WTC11 (cell line): ENCODE data around the gene MRPL55. TPM values are rescaled to one million over a fixed set of nuclear protein-coding genes. Genes with fewer than 3 reads are reported as not detected.

Source experiments
- ATAC-seq: fragments of 200-7000 bp; cut with Tn5 transposase; 2 replicates; pipeline ENCODE4 v1.10.0; 2021; ENCODE audit warnings: mild to moderate bottlenecking, moderate library complexity
- CTCF ChIA-PET: fragments of 300-600 bp; sonication (Branson Sonifier 250); formaldehyde crosslinking; loops from one replicate; lab custom pipeline; 2021; ENCODE audit warnings: antibody characterized with exemption; lab: Charles Lee
- POLR2A ChIA-PET: fragments of 350-600 bp; sonication (Branson Sonifier 250); formaldehyde crosslinking; loops from one replicate; lab custom pipeline; 2021; ENCODE audit warnings: antibody characterized with exemption; lab: Charles Lee
- DNase-seq: peaks from one replicate; pipeline ENCODE4 v3.0.0; 2021; ENCODE audit warnings: low spot score
- H3K27ac Mint-ChIP-seq: 2 replicates; pipeline ENCODE4 v1.8.0; 2021; ENCODE audit warnings: mixed read lengths
- H3K27me3 Mint-ChIP-seq: 2 replicates; pipeline ENCODE4 v1.8.0; 2021; ENCODE audit warnings: low read depth, mild to moderate bottlenecking, moderate library complexity, mixed read lengths
- H3K36me3 Mint-ChIP-seq: 2 replicates; pipeline ENCODE4 v1.8.0; 2021; ENCODE audit warnings: mixed read lengths
- H3K4me1 Mint-ChIP-seq: 2 replicates; pipeline ENCODE4 v1.8.0; 2022; ENCODE audit warnings: mixed read lengths
- H3K4me3 Mint-ChIP-seq: 2 replicates; pipeline ENCODE4 v1.8.0; 2021; ENCODE audit warnings: mild to moderate bottlenecking, moderate library complexity, mixed read lengths
- H3K9me3 Mint-ChIP-seq: 2 replicates; pipeline ENCODE4 v1.8.0; 2021; ENCODE audit warnings: mixed read lengths
- AFF4 ChIP-seq: sonication (generic); formaldehyde crosslinking; IDR thresholded peaks from 2 replicates; pipeline ENCODE4 v1.8.1; 2023; ENCODE audit warnings: mild to moderate bottlenecking, missing genetic modification reagents, borderline replicate concordance
- CREB1 ChIP-seq: sonication (generic); formaldehyde crosslinking; IDR thresholded peaks from 2 replicates; pipeline ENCODE4 v1.8.0; 2023; ENCODE audit warnings: mild to moderate bottlenecking, missing genetic modification reagents
- FOXP1 ChIP-seq: sonication (generic); formaldehyde crosslinking; IDR thresholded peaks from 2 replicates; pipeline ENCODE4 v1.8.0; 2022; ENCODE audit warnings: missing genetic modification reagents, mild to moderate bottlenecking, moderate library complexity, borderline replicate concordance
- GRHL2 ChIP-seq: fragments of 250-450 bp; sonication (Bioruptor Pico); IDR thresholded peaks from 2 replicates; pipeline ENCODE4 v1.8.0; 2022; ENCODE audit warnings: mild to moderate bottlenecking, moderate library complexity; ENCODE audit not compliant: insufficient replicate concordance, severe bottlenecking
- GTF2I ChIP-seq: fragments of 250-450 bp; sonication (Bioruptor Pico); conservative IDR thresholded peaks from 2 replicates; pipeline ENCODE4 v1.4.0; 2021; ENCODE audit warnings: mild to moderate bottlenecking
- JUN ChIP-seq: sonication (generic); formaldehyde crosslinking; IDR thresholded peaks from 2 replicates; pipeline ENCODE4 v1.8.0; 2023; ENCODE audit warnings: mild to moderate bottlenecking, missing genetic modification reagents
- KAT7 ChIP-seq: sonication (generic); formaldehyde crosslinking; IDR thresholded peaks from 2 replicates; pipeline ENCODE4 v1.8.1; 2023; ENCODE audit warnings: missing genetic modification reagents, mild to moderate bottlenecking, borderline replicate concordance
- NFE2L1 ChIP-seq: sonication (generic); formaldehyde crosslinking; IDR thresholded peaks from 2 replicates; pipeline ENCODE4 v1.8.1; 2023; ENCODE audit warnings: missing genetic modification reagents
- PRRX2 ChIP-seq: fragments of 250-450 bp; sonication (Bioruptor Pico); IDR thresholded peaks from 2 replicates; pipeline ENCODE4 v1.8.0; 2021; ENCODE audit warnings: mild to moderate bottlenecking
- SP1 ChIP-seq: sonication (generic); formaldehyde crosslinking; conservative IDR thresholded peaks from 2 replicates; pipeline ENCODE4 v1.8.1; 2022; ENCODE audit warnings: missing genetic modification reagents
- TCF7 ChIP-seq: sonication (generic); formaldehyde crosslinking; IDR thresholded peaks from 2 replicates; pipeline ENCODE4 v1.8.0; 2022; ENCODE audit warnings: mild to moderate bottlenecking, low read depth, missing genetic modification reagents, moderate library complexity
- TP53 ChIP-seq: sonication (generic); formaldehyde crosslinking; IDR thresholded peaks from 2 replicates; pipeline ENCODE4 v1.8.1; 2023; ENCODE audit warnings: mild to moderate bottlenecking, missing genetic modification reagents
- ZBTB21 ChIP-seq: sonication (generic); formaldehyde crosslinking; IDR thresholded peaks from 2 replicates; pipeline ENCODE4 v1.8.1; 2023; ENCODE audit warnings: mild to moderate bottlenecking, missing genetic modification reagents, borderline replicate concordance
- ZNF121 ChIP-seq: sonication (generic); formaldehyde crosslinking; IDR thresholded peaks from 2 replicates; pipeline ENCODE4 v1.8.0; 2023; ENCODE audit warnings: missing genetic modification reagents
- ZNF138 ChIP-seq: sonication (generic); formaldehyde crosslinking; conservative IDR thresholded peaks from 2 replicates; pipeline ENCODE4 v1.8.1; 2022; ENCODE audit warnings: mild to moderate bottlenecking, moderate library complexity, missing genetic modification reagents
- total RNA-seq: library from RNA; stranded (reverse); gene quantifications from 3 replicates; pipeline ENCODE4 v1.2.3, GENCODE V29; 2021
- TF ChIP-seq, protein P1 (sequence below): sonication (generic); formaldehyde crosslinking; IDR thresholded peaks from 2 replicates; pipeline ENCODE4 v1.8.0; 2022; ENCODE audit warnings: mild to moderate bottlenecking, missing genetic modification reagents
- TF ChIP-seq, protein P2 (sequence below): sonication (generic); formaldehyde crosslinking; IDR thresholded peaks from 2 replicates; pipeline ENCODE4 v1.8.1; 2023; ENCODE audit warnings: mild to moderate bottlenecking, missing genetic modification reagents, moderate library complexity
- TF ChIP-seq, protein P3 (sequence below): fragments of 250-450 bp; sonication (Bioruptor Pico); IDR thresholded peaks from 2 replicates; pipeline ENCODE4 v2.1.2; 2022; ENCODE audit warnings: mild to moderate bottlenecking, moderate library complexity

The MRPL55 gene
- total RNA-seq, 1 experiment from 2014 or later = 66.9 TPM

GRCh38 chr1:228081578-228082213, 27.4 kb downstream of the MRPL55 start:
- Mint-ChIP-seq H3K4me1 (peaks cover 30% of the 10 kb centered on the region), H3K27me3 (peaks cover 42% of the 10 kb centered on the region), H3K27ac (no peak overlapping the region), H3K36me3 (peaks cover 10% of the 10 kb centered on the region), H3K9me3 (no peaks in the 10 kb centered on the region), H3K4me3 (peak overlapping the region; percentile 70)
- ATAC-seq = peak; percentile 44
- POLR2A ChIA-PET = interaction anchor here (0.7 to 1.3 kb wide), 6 partner anchors 10 to 93 kb away, joined by 3 to 4 read pairs (median 3); partner anchors contain the start of gene IBA57
- TF ChIP-seq KAT7 (CRISPR knock-in tag) (no peak), PRRX2 (CRISPR knock-in tag) (no peak), ZNF121 (CRISPR knock-in tag) (0 out of 2 replicates have a peak, but pooled peaks have one; percentile 17), CREB1 (peak; percentile 51; the same call in 1 of the 2 replicates), SP1 (CRISPR knock-in tag) (peak; percentile 39; the same call in 1 of the 2 replicates), FOXP1 (CRISPR knock-in tag) (no peak)
- TF ChIP-seq, protein P1, sequence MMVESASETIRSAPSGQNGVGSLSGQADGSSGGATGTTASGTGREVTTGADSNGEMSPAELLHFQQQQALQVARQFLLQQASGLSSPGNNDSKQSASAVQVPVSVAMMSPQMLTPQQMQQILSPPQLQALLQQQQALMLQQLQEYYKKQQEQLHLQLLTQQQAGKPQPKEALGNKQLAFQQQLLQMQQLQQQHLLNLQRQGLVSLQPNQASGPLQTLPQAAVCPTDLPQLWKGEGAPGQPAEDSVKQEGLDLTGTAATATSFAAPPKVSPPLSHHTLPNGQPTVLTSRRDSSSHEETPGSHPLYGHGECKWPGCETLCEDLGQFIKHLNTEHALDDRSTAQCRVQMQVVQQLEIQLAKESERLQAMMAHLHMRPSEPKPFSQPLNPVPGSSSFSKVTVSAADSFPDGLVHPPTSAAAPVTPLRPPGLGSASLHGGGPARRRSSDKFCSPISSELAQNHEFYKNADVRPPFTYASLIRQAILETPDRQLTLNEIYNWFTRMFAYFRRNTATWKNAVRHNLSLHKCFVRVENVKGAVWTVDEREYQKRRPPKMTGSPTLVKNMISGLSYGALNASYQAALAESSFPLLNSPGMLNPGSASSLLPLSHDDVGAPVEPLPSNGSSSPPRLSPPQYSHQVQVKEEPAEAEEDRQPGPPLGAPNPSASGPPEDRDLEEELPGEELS (CRISPR knock-in tag) = no peak
- TF ChIP-seq, protein P2, sequence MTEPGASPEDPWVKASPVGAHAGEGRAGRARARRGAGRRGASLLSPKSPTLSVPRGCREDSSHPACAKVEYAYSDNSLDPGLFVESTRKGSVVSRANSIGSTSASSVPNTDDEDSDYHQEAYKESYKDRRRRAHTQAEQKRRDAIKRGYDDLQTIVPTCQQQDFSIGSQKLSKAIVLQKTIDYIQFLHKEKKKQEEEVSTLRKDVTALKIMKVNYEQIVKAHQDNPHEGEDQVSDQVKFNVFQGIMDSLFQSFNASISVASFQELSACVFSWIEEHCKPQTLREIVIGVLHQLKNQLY = no peak
- TF ChIP-seq, protein P3, sequence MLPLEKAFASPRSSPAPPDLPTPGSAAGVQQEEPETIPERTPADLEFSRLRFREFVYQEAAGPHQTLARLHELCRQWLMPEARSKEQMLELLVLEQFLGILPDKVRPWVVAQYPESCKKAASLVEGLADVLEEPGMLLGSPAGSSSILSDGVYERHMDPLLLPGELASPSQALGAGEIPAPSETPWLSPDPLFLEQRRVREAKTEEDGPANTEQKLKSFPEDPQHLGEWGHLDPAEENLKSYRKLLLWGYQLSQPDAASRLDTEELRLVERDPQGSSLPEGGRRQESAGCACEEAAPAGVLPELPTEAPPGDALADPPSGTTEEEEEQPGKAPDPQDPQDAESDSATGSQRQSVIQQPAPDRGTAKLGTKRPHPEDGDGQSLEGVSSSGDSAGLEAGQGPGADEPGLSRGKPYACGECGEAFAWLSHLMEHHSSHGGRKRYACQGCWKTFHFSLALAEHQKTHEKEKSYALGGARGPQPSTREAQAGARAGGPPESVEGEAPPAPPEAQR (CRISPR knock-in tag) = no peak
- peak; percentile 42 for DNase-seq
- CTCF ChIA-PET = interaction anchor here (0.7 to 2.5 kb wide), 13 partner anchors 8 to 514 kb away, joined by 3 to 26 read pairs (median 4); partner anchors contain the start of gene IBA57

DNA sequence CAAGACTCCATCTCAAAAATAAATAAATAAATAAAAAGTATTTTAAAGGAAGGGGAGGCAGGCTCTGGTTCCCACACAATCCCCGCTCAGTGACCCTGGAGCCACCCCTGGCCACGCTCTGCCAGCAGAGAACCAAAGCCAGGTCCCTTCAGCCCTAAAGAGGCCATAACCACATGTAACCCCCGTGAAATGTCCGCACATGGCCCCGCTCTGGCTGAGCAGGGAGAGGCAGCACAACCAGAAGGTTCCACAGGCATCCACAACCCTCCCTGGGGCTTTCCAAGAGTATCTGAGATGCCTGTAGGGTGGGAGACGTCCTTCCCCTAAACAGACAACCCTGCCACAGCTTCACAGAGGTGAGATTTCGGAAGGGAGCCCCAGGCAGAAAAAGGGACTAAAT, 28.0 kb downstream of the MRPL55 start:
- CTCF ChIA-PET = interaction anchor here (0.7 to 2.5 kb wide), 7 partner anchors 20 to 513 kb away, joined by 3 to 26 read pairs (median 3); no protein-coding TSS in a partner anchor
- Mint-ChIP-seq H3K27ac (no peak overlapping the region), H3K9me3 (no peaks in the 10 kb centered on the region), H3K36me3 (peaks cover 10% of the 10 kb centered on the region), H3K4me1 (peaks cover 27% of the 10 kb centered on the region), H3K27me3 (peaks cover 48% of the 10 kb centered on the region), H3K4me3 (peak overlapping the region; percentile 70)
- DNase-seq (no peak), ATAC-seq (no peak)
- POLR2A ChIA-PET = no interaction called here
- TF ChIP-seq PRRX2 (CRISPR knock-in tag) = no peak
- no peak for TF ChIP-seq GRHL2

- Mint-ChIP-seq H3K27ac (no peak overlapping the region), H3K36me3 (peaks cover 10% of the 10 kb centered on the region), H3K4me1 (peaks cover 18% of the 10 kb centered on the region), H3K9me3 (no peaks in the 10 kb centered on the region), H3K27me3 (peaks cover 62% of the 10 kb centered on the region), H3K4me3 (no peak overlapping the region)
- CTCF ChIA-PET = interaction anchor here (1.5 to 4.7 kb wide), 2 partner anchors 75 to 80 kb away, joined by 4 to 38 read pairs; no protein-coding TSS in a partner anchor
- DNase-seq (no peak), ATAC-seq (no peak)
- POLR2A ChIA-PET = no interaction called here
- TF ChIP-seq NFE2L1 (CRISPR knock-in tag) = no peak
- 0 out of 2 replicates have a peak, but pooled peaks have one; percentile 47 for TF ChIP-seq GTF2I (CRISPR knock-in tag)
These were observed 29.4 kb downstream of the MRPL55 start for GRCh38 chr1:228079601-228080263.

GRCh38 chr1:228079013-228079412, 30.1 kb downstream of the MRPL55 start:
- DNase-seq = no peak
- Mint-ChIP-seq H3K27ac (no peak overlapping the region), H3K4me3 (no peak overlapping the region), H3K36me3 (0 out of 2 replicates have a peak, but pooled peaks cover 7% of the 10 kb centered on the region), H3K9me3 (no peaks in the 10 kb centered on the region), H3K27me3 (peaks cover 69% of the 10 kb centered on the region), H3K4me1 (peaks cover 14% of the 10 kb centered on the region)
- no peak for ATAC-seq
- ChIA-PET POLR2A (no interaction called here), CTCF (interaction anchor here (1.5 to 4.7 kb wide), 2 partner anchors 74 to 79 kb away, joined by 4 to 38 read pairs; no protein-coding TSS in a partner anchor)
- TF ChIP-seq ZBTB21 (no peak), TP53 (CRISPR knock-in tag) (no peak), TCF7 (CRISPR knock-in tag) (no peak), JUN (CRISPR knock-in tag) (no peak), AFF4 (CRISPR knock-in tag) (no peak), ZNF138 (CRISPR knock-in tag) (no peak)
- TF ChIP-seq, protein P2 = no peak
